HUDEP-2 (cell line): ENCODE measurements around the gene KCNK5.

ENCODE experiments used
- DNase-seq, 76 experiments: peaks; one replicate each; lab custom pipeline; 2025; ENCODE audit not compliant: unreplicated experiment in 76 of 76; lab: John Stamatoyannopoulos, UW

The KCNK5 gene

GRCh38 chr6:39178804-39179203 is 50.5 kb downstream of the KCNK5 start:
- DNase-seq: no peak

GRCh38 chr6:39178235-39178634 is 51.0 kb downstream of the KCNK5 start:
- DNase-seq: no peak

GRCh38 chr6:39177130-39177529 is 52.1 kb downstream of the KCNK5 start:
- DNase-seq: no peak

- DNase-seq: no peak
These were observed 56.0 kb downstream of the KCNK5 start for GRCh38 chr6:39173270-39173669.

- no peak for DNase-seq
These were observed 56.9 kb downstream of the KCNK5 start for GRCh38 chr6:39172377-39172757.

- no peak for DNase-seq
These were observed 57.5 kb downstream of the KCNK5 start for GRCh38 chr6:39171489-39172376.

GRCh38 chr6:39170860-39171259 is 58.4 kb downstream of the KCNK5 start:
- DNase-seq: no peak

GRCh38 chr6:39170389-39170788 is 58.9 kb downstream of the KCNK5 start:
- DNase-seq: no peak

- no peak for DNase-seq
These were observed 59.6 kb downstream of the KCNK5 start for GRCh38 chr6:39169448-39170344.

GRCh38 chr6:39167866-39168625 is 61.2 kb downstream of the KCNK5 start:
- no peak for DNase-seq

- no peak for DNase-seq
These were observed 62.0 kb downstream of the KCNK5 start for GRCh38 chr6:39167321-39167720.

- no peak for DNase-seq
These were observed 62.4 kb downstream of the KCNK5 start for GRCh38 chr6:39166912-39167290.

GRCh38 chr6:39166189-39166911 is 62.9 kb downstream of the KCNK5 start:
- peak in 71 of 76 experiments; percentile 5 to 90 (median 72) for DNase-seq

- DNase-seq: no peak
These were observed 71.8 kb downstream of the KCNK5 start for GRCh38 chr6:39157511-39157910.

GRCh38 chr6:39156801-39157200 is 72.5 kb downstream of the KCNK5 start:
- no peak for DNase-seq

- DNase-seq: no peak
These were observed 74.6 kb downstream of the KCNK5 start for GRCh38 chr6:39154705-39155104.

- no peak for DNase-seq
These were observed 75.4 kb downstream of the KCNK5 start for GRCh38 chr6:39153766-39154397.

GRCh38 chr6:39152262-39152661 is 77.0 kb downstream of the KCNK5 start:
- DNase-seq: no peak

- DNase-seq: no peak
These were observed 78.1 kb downstream of the KCNK5 start for GRCh38 chr6:39151211-39151610.
